Type B pancreatic cell (in vitro differentiated cells): ENCODE data around the gene ENKUR. TPM values are rescaled to one million over a fixed set of nuclear protein-coding genes. Genes with fewer than 3 reads are reported as not detected.
A peak's percentile ranks its signal among the peaks of the same experiment; 100 is the strongest.

Experiments
- DNase-seq: peaks from one replicate; pipeline ENCODE4 v3.0.0; 2021; ENCODE audit warnings: mixed read lengths; ENCODE audit not compliant: unreplicated experiment; ENCODE audit errors: extremely low spot score
- H3K27ac Mint-ChIP-seq: 2 replicates; pipeline ENCODE4 v1.8.0; 2021; ENCODE audit warnings: mild to moderate bottlenecking, mixed read lengths
- H3K27me3 Mint-ChIP-seq: 2 replicates; pipeline ENCODE4 v1.8.0; 2021; ENCODE audit warnings: mixed read lengths
- H3K36me3 Mint-ChIP-seq: 2 replicates; pipeline ENCODE4 v1.8.0; 2021; ENCODE audit warnings: mixed read lengths
- H3K4me1 Mint-ChIP-seq: one replicate; pipeline ENCODE4 v1.8.0; 2021; ENCODE audit warnings: mixed read lengths; ENCODE audit not compliant: unreplicated experiment
- H3K4me3 Mint-ChIP-seq: 2 replicates; pipeline ENCODE4 v1.8.0; 2021; ENCODE audit warnings: mild to moderate bottlenecking, mixed read lengths
- H3K9me3 Mint-ChIP-seq: 2 replicates; pipeline ENCODE4 v1.8.0; 2021; ENCODE audit warnings: mixed read lengths
- CTCF ChIP-seq: fragments of 200-600 bp; sonication (generic); conservative IDR thresholded peaks from 2 replicates; pipeline ENCODE4 v1.5.0; 2021; ENCODE audit warnings: antibody characterized with exemption, mild to moderate bottlenecking
- total RNA-seq: library from RNA; stranded (reverse); gene quantifications from 2 replicates; pipeline ENCODE4 v1.2.1, GENCODE V29; 2021; ENCODE audit warnings: low replicate concordance

Gene ENKUR
- total RNA-seq, 1 donor from 2014 or later = 7.2 TPM

- DNase-seq = no peak
- Mint-ChIP-seq H3K27ac (peak overlapping the region; percentile 1), H3K4me1 (peaks cover 7% of the 10 kb centered on the region), H3K27me3 (no peaks in the 10 kb centered on the region), H3K36me3 (peaks cover 10% of the 10 kb centered on the region), H3K9me3 (no peaks in the 10 kb centered on the region), H3K4me3 (no peak overlapping the region)
- TF ChIP-seq CTCF = no peak
These were observed 71.3 kb downstream of the ENKUR start for GRCh38 chr10:24944512-24945255.

GRCh38 chr10:24938525-24938924 is 77.4 kb downstream of the ENKUR start:
- no peak overlapping the region for H3K4me3 Mint-ChIP-seq
- no peaks in the 10 kb centered on the region for H3K27me3 Mint-ChIP-seq
- TF ChIP-seq CTCF = no peak
- peaks cover 24% of the 10 kb centered on the region for H3K36me3 Mint-ChIP-seq
- no peak overlapping the region for H3K27ac Mint-ChIP-seq
- no peak for DNase-seq
- no peaks in the 10 kb centered on the region for H3K9me3 Mint-ChIP-seq
- no peaks in the 10 kb centered on the region for H3K4me1 Mint-ChIP-seq

- H3K27ac Mint-ChIP-seq = no peak overlapping the region
- H3K36me3 Mint-ChIP-seq = peaks cover 24% of the 10 kb centered on the region
- DNase-seq = no peak
- no peak overlapping the region for H3K4me3 Mint-ChIP-seq
- no peaks in the 10 kb centered on the region for H3K9me3 Mint-ChIP-seq
- no peaks in the 10 kb centered on the region for H3K27me3 Mint-ChIP-seq
- TF ChIP-seq CTCF = no peak
- H3K4me1 Mint-ChIP-seq = no peaks in the 10 kb centered on the region
These were observed 77.9 kb downstream of the ENKUR start for GRCh38 chr10:24938076-24938475.

DNA sequence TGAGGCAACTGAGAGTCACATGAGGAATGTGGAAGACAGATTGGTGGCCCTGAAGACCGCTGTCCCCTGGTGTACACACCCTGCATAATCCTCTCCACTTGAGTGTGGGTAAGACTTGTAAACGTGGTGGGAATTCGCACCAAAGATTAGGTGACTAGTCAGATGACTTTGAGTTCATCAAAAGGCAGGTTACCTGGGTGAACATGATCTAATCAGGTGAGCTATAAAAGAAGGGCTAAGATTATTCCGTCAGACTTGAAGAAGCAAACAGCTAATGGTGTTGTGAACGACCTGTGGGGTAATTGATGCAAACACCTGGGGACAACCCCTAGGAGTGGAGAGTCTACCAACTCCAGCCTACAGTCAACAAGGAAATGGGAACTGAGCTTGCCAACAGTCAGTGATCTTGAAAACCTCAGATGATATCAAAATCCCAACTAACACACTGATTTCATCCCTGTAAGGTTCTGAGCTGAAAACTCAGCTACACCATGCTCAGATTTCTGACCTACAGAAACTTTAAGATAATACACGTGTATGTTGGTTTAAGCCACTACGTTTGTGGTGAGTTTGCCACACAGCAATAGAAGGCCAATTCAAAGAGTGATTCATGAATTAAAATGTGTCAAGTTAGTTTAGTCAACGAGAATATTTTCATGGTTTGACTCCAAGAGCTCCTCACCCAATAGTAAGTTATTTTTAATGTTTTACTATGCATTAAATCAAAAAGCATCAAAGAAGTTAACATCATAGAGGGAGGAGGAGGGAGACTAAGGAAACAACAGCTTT is 80.3 kb downstream of the ENKUR start:
- no peak for DNase-seq
- H3K36me3 Mint-ChIP-seq = peaks cover 23% of the 10 kb centered on the region
- H3K9me3 Mint-ChIP-seq = no peaks in the 10 kb centered on the region
- H3K27ac Mint-ChIP-seq = no peak overlapping the region
- no peak for TF ChIP-seq CTCF
- no peak overlapping the region for H3K4me3 Mint-ChIP-seq
- no peaks in the 10 kb centered on the region for H3K27me3 Mint-ChIP-seq
- H3K4me1 Mint-ChIP-seq = no peaks in the 10 kb centered on the region

Other genes with a start within 250 kb of the ENKUR start
- 12.4 and 22.9 TPM in 2 replicates for gene PRTFDC1, start 63.6 kb downstream of the ENKUR start, total RNA-seq
- gene THNSL1, start 454 bp upstream of the ENKUR start, total RNA-seq = 5.9 and 10.2 TPM in 2 replicates
- 2.5 and 3.6 TPM in 2 replicates for gene GPR158, start 158.8 kb upstream of the ENKUR start, total RNA-seq